D341Med (cell line): Measurements from ENCODE around the gene RNU6-9.
"Not testable (repeated sequence)": the region's sequence is repeated elsewhere in the genome, so short reads cannot be mapped to it uniquely, and the experiment has no call there.

Experiments used
- DNase-seq: peaks from one replicate; pipeline ENCODE4 v3.0.0; 2012; ENCODE audit warnings: low spot score

Gene RNU6-9

GRCh38 chr19:878751-879561, 14.3 kb upstream of the RNU6-9 start:
- DNase-seq = not testable (repeated sequence)

GRCh38 chr19:879711-880438, 13.4 kb upstream of the RNU6-9 start:
- no peak for DNase-seq

GRCh38 chr19:881385-882071, 11.8 kb upstream of the RNU6-9 start:
- DNase-seq = no peak

GRCh38 chr19:882871-883497, 10.3 kb upstream of the RNU6-9 start:
- DNase-seq = no peak

- DNase-seq = no peak
Observed at GRCh38 chr19:883661-884211, 9.5 kb upstream of the RNU6-9 start.

- no peak for DNase-seq
Observed at GRCh38 chr19:884420-885211, 8.7 kb upstream of the RNU6-9 start.

GRCh38 chr19:885536-886224, 7.6 kb upstream of the RNU6-9 start:
- DNase-seq = no peak

GRCh38 chr19:887072-887471, 6.2 kb upstream of the RNU6-9 start:
- DNase-seq = no peak

GRCh38 chr19:887599-887998, 5.7 kb upstream of the RNU6-9 start:
- no peak for DNase-seq

- no peak for DNase-seq
Observed at GRCh38 chr19:888581-889385, 4.5 kb upstream of the RNU6-9 start.

GRCh38 chr19:889662-890295, 3.5 kb upstream of the RNU6-9 start:
- no peak for DNase-seq

GRCh38 chr19:890831-891230, 2.5 kb upstream of the RNU6-9 start:
- DNase-seq = no peak

- not testable (repeated sequence) for DNase-seq
Observed at GRCh38 chr19:891421-892200, 1.7 kb upstream of the RNU6-9 start.

GRCh38 chr19:892243-892893, 916 bp upstream of the RNU6-9 start:
- DNase-seq = no peak

GRCh38 chr19:896434-896833, 3.1 kb downstream of the RNU6-9 start:
- no peak for DNase-seq

GRCh38 chr19:896999-897398, 3.7 kb downstream of the RNU6-9 start:
- no peak for DNase-seq

- no peak for DNase-seq
Observed at GRCh38 chr19:897442-898039, 4.3 kb downstream of the RNU6-9 start.

- peak; percentile 62 for DNase-seq
Observed at GRCh38 chr19:898663-899062, 5.4 kb downstream of the RNU6-9 start.
